Thoracic aorta (tissue), 2 donors: ENCODE results near the gene DHX36. TPM values are rescaled to one million over a fixed set of nuclear protein-coding genes. Genes with fewer than 3 reads are reported as not detected.

ENCODE experiments used
- ATAC-seq: fragments of 150-250 bp; one replicate; pipeline ENCODE4 v1.8.0; 2017; ENCODE audit warnings: low read depth; ENCODE audit not compliant: insufficient number of reproducible peaks, low FRiP score
- DNase-seq: peaks from one replicate; pipeline ENCODE4 v3.0.0-alpha.2; 2020; ENCODE audit warnings: low spot score
- H3K27ac ChIP-seq, 2 donors: fragments of 200-600 bp; sonication (generic); 1 replicate in 1 of 2; 2 replicates in 1 of 2; pipeline ENCODE4 v1.5.1; 2016; ENCODE audit warnings: mild to moderate bottlenecking in 2 of 2, moderate library complexity in 2 of 2
- H3K27me3 ChIP-seq: fragments of 200-600 bp; sonication (generic); replicated peaks from 2 replicates; pipeline ENCODE4 v1.6.0; 2016; ENCODE audit warnings: mild to moderate bottlenecking; ENCODE audit not compliant: insufficient read depth
- H3K36me3 ChIP-seq: fragments of 200-600 bp; sonication (generic); one replicate; pipeline ENCODE4 v1.5.1; 2016
- H3K4me1 ChIP-seq, 2 donors: fragments of 200-600 bp; sonication (generic); 1 replicate in 1 of 2; 2 replicates in 1 of 2; pipeline versions ENCODE4 v1.5.1 to v1.6.0; 2016; ENCODE audit warnings: low read depth in 2 of 2, mild to moderate bottlenecking in 1 of 2; ENCODE audit not compliant: control insufficient read depth in 1 of 2
- H3K4me3 ChIP-seq: fragments of 200-600 bp; sonication (generic); 2 replicates; pipeline ENCODE4 v1.5.1; 2016; ENCODE audit warnings: mild to moderate bottlenecking
- H3K9me3 ChIP-seq: fragments of 200-600 bp; sonication (generic); 2 replicates; pipeline ENCODE4 v1.5.1; 2016
- CTCF ChIP-seq: fragments of 200-600 bp; sonication (generic); IDR thresholded peaks from one replicate; pipeline ENCODE4 v1.5.1; 2019; ENCODE audit warnings: antibody characterized with exemption
- total RNA-seq, 2 donors: library from RNA; depleted of rRNA; stranded (reverse); fragments of >200 nt; gene quantifications; one replicate each; pipeline versions ENCODE4 v1.1.0 to v1.2.3, GENCODE V29; 2016

Gene DHX36
- total RNA-seq, 2 donors from 2014 or later: 71.5 to 128 TPM

GRCh38 chr3:154307363-154307762 lies 16.9 kb downstream of the DHX36 start:
- Histone ChIP-seq H3K9me3 (no peaks in the 10 kb centered on the region), H3K27me3 (no peaks in the 10 kb centered on the region), H3K4me1 (no peaks in the 10 kb centered on the region), H3K36me3 (peaks cover 22% of the 10 kb centered on the region), H3K27ac (no peak overlapping the region), H3K4me3 (no peak overlapping the region)
- TF ChIP-seq CTCF: no peak
- DNase-seq (no peak), ATAC-seq (no peak)

- DNase-seq (no peak), ATAC-seq (no peak)
- Histone ChIP-seq H3K4me1 (no peaks in the 10 kb centered on the region), H3K36me3 (peaks cover 40% of the 10 kb centered on the region), H3K9me3 (no peaks in the 10 kb centered on the region), H3K27ac (no peak overlapping the region), H3K4me3 (no peak overlapping the region), H3K27me3 (no peaks in the 10 kb centered on the region)
- TF ChIP-seq CTCF: no peak
These were observed 19.4 kb downstream of the DHX36 start for GRCh38 chr3:154304936-154305335.

- no peak overlapping the region for H3K4me3 ChIP-seq
- H3K9me3 ChIP-seq: no peaks in the 10 kb centered on the region
- no peaks in the 10 kb centered on the region for H3K27me3 ChIP-seq
- DNase-seq (no peak), ATAC-seq (no peak)
- no peaks in the 10 kb centered on the region for H3K4me1 ChIP-seq
- peaks cover 42% of the 10 kb centered on the region for H3K36me3 ChIP-seq
- H3K27ac ChIP-seq: no peak overlapping the region
- no peak for TF ChIP-seq CTCF
These were observed 20.0 kb downstream of the DHX36 start for GRCh38 chr3:154304116-154304786.

- TF ChIP-seq CTCF: no peak
- Histone ChIP-seq H3K27ac (no peak overlapping the region), H3K4me3 (no peak overlapping the region), H3K36me3 (peaks cover 38% of the 10 kb centered on the region), H3K27me3 (no peaks in the 10 kb centered on the region), H3K9me3 (no peaks in the 10 kb centered on the region), H3K4me1 (no peaks in the 10 kb centered on the region)
- DNase-seq: no peak
- no peak for ATAC-seq
These were observed 22.7 kb downstream of the DHX36 start for GRCh38 chr3:154301561-154301960.

- H3K4me1 ChIP-seq: no peaks in the 10 kb centered on the region
- H3K27me3 ChIP-seq: no peaks in the 10 kb centered on the region
- no peaks in the 10 kb centered on the region for H3K9me3 ChIP-seq
- no peak for ATAC-seq
- peaks cover 21% of the 10 kb centered on the region for H3K36me3 ChIP-seq
- no peak for DNase-seq
- H3K27ac ChIP-seq: no peak overlapping the region
- H3K4me3 ChIP-seq: no peak overlapping the region
- no peak for TF ChIP-seq CTCF
These were observed 30.3 kb downstream of the DHX36 start for GRCh38 chr3:154294016-154294415.
